WERI-Rb-1 (cell line): ENCODE measurements around the gene ALG6.

Experiments
- DNase-seq: peaks from one replicate; pipeline ENCODE4 v3.0.0-alpha.2; 2020
- H3K27ac ChIP-seq: fragments of 250-450 bp; sonication (Bioruptor Pico); 2 replicates; pipeline ENCODE4 v1.5.1; 2020; ENCODE audit warnings: mild to moderate bottlenecking, moderate library complexity
- H3K27me3 ChIP-seq: fragments of 250-450 bp; sonication (Bioruptor Pico); 2 replicates; pipeline ENCODE4 v1.5.1; 2021; ENCODE audit warnings: mild to moderate bottlenecking, low read depth, moderate library complexity; ENCODE audit not compliant: insufficient read depth, severe bottlenecking
- H3K36me3 ChIP-seq: fragments of 250-450 bp; sonication (Bioruptor Pico); 2 replicates; pipeline ENCODE4 v1.5.1; 2020; ENCODE audit warnings: mild to moderate bottlenecking, moderate library complexity
- H3K4me3 ChIP-seq: 2 replicates; pipeline ENCODE4 v1.5.1; 2011; ENCODE audit warnings: low read depth, mild to moderate bottlenecking, control low read depth, low read length
- H3K9me3 ChIP-seq: fragments of 250-450 bp; sonication (Bioruptor Pico); 2 replicates; pipeline ENCODE4 v1.5.1; 2021; ENCODE audit warnings: mild to moderate bottlenecking, moderate library complexity; ENCODE audit not compliant: severe bottlenecking
- CTCF ChIP-seq: IDR thresholded peaks from 2 replicates; pipeline ENCODE4 v1.5.1; 2011; ENCODE audit warnings: low read depth, mild to moderate bottlenecking, control low read depth, inconsistent platforms, low read length

The ALG6 gene

GRCh38 chr1:63475761-63476160 lies 108.3 kb downstream of the ALG6 start:
- H3K36me3 ChIP-seq = peaks cover 6% of the 10 kb centered on the region
- DNase-seq = no peak
- no peak for TF ChIP-seq CTCF
- no peaks in the 10 kb centered on the region for H3K9me3 ChIP-seq
- no peak overlapping the region for H3K27ac ChIP-seq
- H3K4me3 ChIP-seq = no peak overlapping the region
- no peaks in the 10 kb centered on the region for H3K27me3 ChIP-seq

DNA sequence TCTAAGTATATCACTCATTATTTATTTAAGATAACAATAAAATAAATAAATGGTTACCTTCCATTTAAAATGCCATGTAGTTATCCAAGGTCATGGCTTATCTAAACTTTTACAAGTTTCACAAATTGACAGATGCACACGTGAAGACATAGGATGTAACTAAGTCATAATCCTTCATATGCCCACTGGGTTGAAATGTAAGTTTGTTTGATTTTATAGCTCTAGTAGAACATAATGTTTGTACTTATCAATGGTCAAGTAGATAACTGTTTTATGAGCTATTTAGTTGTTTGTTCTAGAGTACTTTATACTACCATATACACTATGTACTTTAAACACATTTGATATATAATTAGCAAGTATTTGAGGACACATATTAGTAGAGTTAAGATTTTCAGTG lies 112.6 kb downstream of the ALG6 start:
- DNase-seq = no peak
- peaks cover 4% of the 10 kb centered on the region for H3K36me3 ChIP-seq
- no peak for TF ChIP-seq CTCF

DNA sequence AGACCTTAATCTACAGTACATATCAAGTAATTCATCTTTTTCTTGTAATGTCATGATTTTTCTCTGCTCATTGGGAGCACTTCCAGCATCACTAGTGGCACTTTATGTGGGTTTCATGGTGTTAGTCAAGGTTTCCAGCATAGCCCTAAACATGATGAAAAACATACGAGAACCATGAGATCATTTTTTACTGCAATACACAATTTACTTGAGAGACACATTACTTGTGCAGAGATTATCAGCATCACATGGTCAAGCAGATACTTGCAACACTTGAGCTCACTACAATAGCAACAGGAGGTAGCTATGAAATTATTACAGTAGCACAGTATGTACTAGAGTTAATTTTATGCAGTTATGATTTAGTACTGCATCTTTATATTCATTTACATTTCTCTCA lies 119.2 kb downstream of the ALG6 start:
- Histone ChIP-seq H3K27ac (no peak overlapping the region), H3K4me3 (no peak overlapping the region), H3K9me3 (no peaks in the 10 kb centered on the region), H3K27me3 (no peaks in the 10 kb centered on the region), H3K36me3 (peaks cover 3% of the 10 kb centered on the region; the same call in 1 of the 2 replicates)
- DNase-seq = no peak
- no peak for TF ChIP-seq CTCF

More for the DNA sequence above, 112.6 kb downstream of the ALG6 start:
- H3K4me3 ChIP-seq = no peak overlapping the region
- no peaks in the 10 kb centered on the region for H3K27me3 ChIP-seq
- no peaks in the 10 kb centered on the region for H3K9me3 ChIP-seq
- no peak overlapping the region for H3K27ac ChIP-seq

GRCh38 chr1:63487336-63488065 lies 120.1 kb downstream of the ALG6 start:
- Histone ChIP-seq H3K9me3 (no peaks in the 10 kb centered on the region), H3K27ac (no peak overlapping the region), H3K4me3 (no peak overlapping the region), H3K36me3 (peaks cover 3% of the 10 kb centered on the region; the same call in 1 of the 2 replicates), H3K27me3 (no peaks in the 10 kb centered on the region)
- TF ChIP-seq CTCF = no peak
- no peak for DNase-seq
